ENCODE results near the gene INS.
A peak's percentile ranks its signal among the peaks of the same experiment; 100 is the strongest.
"Not testable (repeated sequence)": the region's sequence is repeated elsewhere in the genome, so short reads cannot be mapped to it uniquely, and the experiment has no call there.

The INS gene

GRCh38 chr11:2180789-2181370 lies 19.9 kb upstream of the INS start:
- DNase-seq (ENCODE audit: low spot score) = no peak

- no peak for DNase-seq (ENCODE audit: low spot score)
Observed at GRCh38 chr11:2180347-2180746, 19.3 kb upstream of the INS start.

- DNase-seq (ENCODE audit: low spot score) = no peak
Observed at GRCh38 chr11:2179516-2179915, 18.5 kb upstream of the INS start.

GRCh38 chr11:2178906-2179494 lies 18.0 kb upstream of the INS start:
- DNase-seq (ENCODE audit: low spot score) = peak; percentile 55

GRCh38 chr11:2178055-2178773 lies 17.2 kb upstream of the INS start:
- DNase-seq (ENCODE audit: low spot score) = not testable (repeated sequence)

GRCh38 chr11:2177076-2177475 lies 16.1 kb upstream of the INS start:
- DNase-seq (ENCODE audit: low spot score) = no peak

GRCh38 chr11:2176389-2176900 lies 15.4 kb upstream of the INS start:
- no peak for DNase-seq (ENCODE audit: low spot score)

- DNase-seq (ENCODE audit: low spot score) = no peak
Observed at GRCh38 chr11:2175659-2176058, 14.7 kb upstream of the INS start.

GRCh38 chr11:2174361-2174760 lies 13.4 kb upstream of the INS start:
- no peak for DNase-seq (ENCODE audit: low spot score)

GRCh38 chr11:2173761-2174160 lies 12.8 kb upstream of the INS start:
- DNase-seq (ENCODE audit: low spot score) = no peak

- no peak for DNase-seq (ENCODE audit: low spot score)
Observed at GRCh38 chr11:2173150-2173693, 12.2 kb upstream of the INS start.

- DNase-seq (ENCODE audit: low spot score) = no peak
Observed at GRCh38 chr11:2172676-2173075, 11.7 kb upstream of the INS start.

GRCh38 chr11:2171591-2172003 lies 10.6 kb upstream of the INS start, which contains the start of gene TH:
TH (minus strand) TSS chr11:2171815; CDS start chr11:2171786, 29 bp downstream.
- no peak for DNase-seq (ENCODE audit: low spot score)

GRCh38 chr11:2169626-2170570 lies 8.9 kb upstream of the INS start:
- no peak for DNase-seq (ENCODE audit: low spot score)

- DNase-seq (ENCODE audit: low spot score) = no peak
Observed at GRCh38 chr11:2169005-2169378, 8.0 kb upstream of the INS start.

GRCh38 chr11:2168286-2169004 lies 7.4 kb upstream of the INS start:
- no peak for DNase-seq (ENCODE audit: low spot score)

- no peak for DNase-seq (ENCODE audit: low spot score)
Observed at GRCh38 chr11:2167141-2168045, 6.4 kb upstream of the INS start.

- DNase-seq (ENCODE audit: low spot score) = no peak
Observed at GRCh38 chr11:2166091-2166851, 5.3 kb upstream of the INS start.

- DNase-seq (ENCODE audit: low spot score) = no peak
Observed at GRCh38 chr11:2165571-2165970, 4.6 kb upstream of the INS start.
